ENCODE results near the gene FBP2.

- TF ChIP-seq CTCF (IDR thresholded peaks at IDR 0.05; ENCODE audit: low read depth, low read length) (no peak), EZH2phosphoT487 (IDR thresholded peaks at IDR 0.05; ENCODE audit: low read depth) (no peak)
These were observed 49.6 kb upstream of the FBP2 start for GRCh38 chr9:94643176-94643575.

All from OCI-LY3 (cell line).